GM19238 (cell line): ENCODE data around the gene MPV17.
"Not testable (repeated sequence)": the region's sequence is repeated elsewhere in the genome, so short reads cannot be mapped to it uniquely, and the experiment has no call there.

ENCODE experiments used
- DNase-seq: peaks from one replicate; pipeline ENCODE4 v3.0.0; 2011; ENCODE audit warnings: low spot score; ENCODE audit not compliant: insufficient read length

Gene MPV17

GRCh38 chr2:27300606-27301005 lies 22.3 kb downstream of the MPV17 start:
- not testable (repeated sequence) for DNase-seq

GRCh38 chr2:27298391-27299080 lies 24.4 kb downstream of the MPV17 start:
- no peak for DNase-seq

GRCh38 chr2:27297195-27297594 lies 25.7 kb downstream of the MPV17 start:
- DNase-seq = no peak

GRCh38 chr2:27296481-27296880 lies 26.4 kb downstream of the MPV17 start:
- no peak for DNase-seq

GRCh38 chr2:27294928-27295327 lies 28.0 kb downstream of the MPV17 start:
- no peak for DNase-seq

- no peak for DNase-seq
These were observed 31.0 kb downstream of the MPV17 start for GRCh38 chr2:27291865-27292264.

GRCh38 chr2:27290549-27290948 lies 32.3 kb downstream of the MPV17 start:
- no peak for DNase-seq

GRCh38 chr2:27288610-27289009 lies 34.3 kb downstream of the MPV17 start:
- no peak for DNase-seq

GRCh38 chr2:27285481-27285880 lies 37.4 kb downstream of the MPV17 start:
- DNase-seq = no peak

- no peak for DNase-seq
These were observed 37.9 kb downstream of the MPV17 start for GRCh38 chr2:27284996-27285395.

GRCh38 chr2:27282892-27283291 lies 40.0 kb downstream of the MPV17 start:
- DNase-seq = no peak

GRCh38 chr2:27281855-27282559 lies 40.9 kb downstream of the MPV17 start, which contains the start of gene TRIM54:
Gene TRIM54, plus strand, starts transcription at chr2:27282429. Its CDS starts 303 bp downstream, at chr2:27282732.
- no peak for DNase-seq

GRCh38 chr2:27281442-27281841 lies 41.5 kb downstream of the MPV17 start:
- no peak for DNase-seq

GRCh38 chr2:27280826-27281225 lies 42.1 kb downstream of the MPV17 start:
- DNase-seq = no peak

- DNase-seq = no peak
These were observed 44.9 kb downstream of the MPV17 start for GRCh38 chr2:27278010-27278409.

- DNase-seq = no peak
These were observed 47.4 kb downstream of the MPV17 start, which contains the start of gene DNAJC5G for GRCh38 chr2:27275211-27276150. Gene DNAJC5G, plus strand, starts transcription at chr2:27275433. Its CDS starts 1,296 bp downstream, at chr2:27276729.

- not testable (repeated sequence) for DNase-seq
These were observed 50.1 kb downstream of the MPV17 start for GRCh38 chr2:27272537-27273522.

- no peak for DNase-seq
These were observed 51.1 kb downstream of the MPV17 start for GRCh38 chr2:27271631-27272340.

GRCh38 chr2:27270670-27271069 lies 52.2 kb downstream of the MPV17 start:
- DNase-seq = no peak

GRCh38 chr2:27270131-27270530 lies 52.8 kb downstream of the MPV17 start:
- DNase-seq = no peak
